HEK293 (cell line): ENCODE results near the gene AXIN1.

Experiments used
- HOXA7 ChIP-seq: sonication (generic); formaldehyde crosslinking; IDR thresholded peaks from 2 replicates; pipeline ENCODE4 v1.8.1; 2022; ENCODE audit warnings: missing genetic modification reagents, borderline replicate concordance
- HOXC10 ChIP-seq: sonication (generic); formaldehyde crosslinking; IDR thresholded peaks from 2 replicates; pipeline ENCODE4 v1.8.1; 2023; ENCODE audit warnings: mild to moderate bottlenecking, missing genetic modification reagents
- KLF1 ChIP-seq: fragments of 450-650 bp; formaldehyde crosslinking; IDR thresholded peaks from 2 replicates; pipeline ENCODE4 v1.5.1; 2016; ENCODE audit warnings: missing biosample characterization, missing genetic modification characterization
- KLF7 ChIP-seq: fragments of 450-650 bp; formaldehyde crosslinking; IDR thresholded peaks from 2 replicates; pipeline ENCODE4 v1.5.1; 2016; ENCODE audit warnings: missing biosample characterization, missing genetic modification characterization, borderline replicate concordance
- KLF8 ChIP-seq: fragments of 450-650 bp; formaldehyde crosslinking; IDR thresholded peaks from 2 replicates; pipeline ENCODE4 v1.5.1; 2016; ENCODE audit warnings: missing biosample characterization, missing genetic modification characterization
- RBAK ChIP-seq: fragments of 450-650 bp; formaldehyde crosslinking; IDR thresholded peaks from 2 replicates; pipeline ENCODE4 v1.5.1; 2016; ENCODE audit warnings: missing biosample characterization, missing genetic modification characterization
- SP7 ChIP-seq: fragments of 450-650 bp; formaldehyde crosslinking; IDR thresholded peaks from 2 replicates; pipeline ENCODE4 v1.5.1; 2016; ENCODE audit warnings: missing biosample characterization, missing genetic modification characterization
- ZBTB17 ChIP-seq: fragments of 450-650 bp; formaldehyde crosslinking; IDR thresholded peaks from 2 replicates; pipeline ENCODE4 v1.5.1; 2016; ENCODE audit warnings: missing biosample characterization, missing genetic modification characterization
- ZBTB21 ChIP-seq: fragments of 450-650 bp; formaldehyde crosslinking; IDR thresholded peaks from 2 replicates; pipeline ENCODE4 v1.5.1; 2017; ENCODE audit warnings: missing biosample characterization, missing genetic modification characterization
- ZFP69B ChIP-seq: fragments of 450-650 bp; formaldehyde crosslinking; IDR thresholded peaks from 2 replicates; pipeline ENCODE4 v1.5.1; 2016; ENCODE audit warnings: missing biosample characterization, missing genetic modification characterization
- ZNF155 ChIP-seq: fragments of 450-650 bp; formaldehyde crosslinking; IDR thresholded peaks from 2 replicates; pipeline ENCODE4 v1.5.1; 2016; ENCODE audit warnings: missing biosample characterization, missing genetic modification characterization
- ZNF184 ChIP-seq: fragments of 450-650 bp; IDR thresholded peaks from 2 replicates; pipeline ENCODE4 v1.5.1; 2018; ENCODE audit warnings: missing biosample characterization, mild to moderate bottlenecking, missing genetic modification characterization
- ZNF23 ChIP-seq: fragments of 450-650 bp; formaldehyde crosslinking; IDR thresholded peaks from 2 replicates; pipeline ENCODE4 v1.5.1; 2016; ENCODE audit warnings: missing biosample characterization, missing genetic modification characterization, borderline replicate concordance
- ZNF239 ChIP-seq: fragments of 450-650 bp; formaldehyde crosslinking; IDR thresholded peaks from 2 replicates; pipeline ENCODE4 v1.5.1; 2016; ENCODE audit warnings: missing biosample characterization, missing genetic modification characterization
- ZNF24 ChIP-seq: fragments of 450-650 bp; formaldehyde crosslinking; IDR thresholded peaks from 2 replicates; pipeline ENCODE4 v1.5.1; 2016; ENCODE audit warnings: missing biosample characterization, missing genetic modification characterization
- ZNF248 ChIP-seq: fragments of 450-650 bp; formaldehyde crosslinking; IDR thresholded peaks from 2 replicates; pipeline ENCODE4 v1.5.1; 2017; ENCODE audit warnings: missing biosample characterization, missing genetic modification characterization
- ZNF341 ChIP-seq: fragments of 450-650 bp; formaldehyde crosslinking; IDR thresholded peaks from 2 replicates; pipeline ENCODE4; 2016; ENCODE audit warnings: low read depth, missing biosample characterization, missing genetic modification characterization
- ZNF350 ChIP-seq: fragments of 450-650 bp; formaldehyde crosslinking; IDR thresholded peaks from 2 replicates; pipeline ENCODE4 v1.5.0; 2017; ENCODE audit warnings: missing biosample characterization, mild to moderate bottlenecking, missing genetic modification characterization
- ZNF521 ChIP-seq: fragments of 450-650 bp; formaldehyde crosslinking; IDR thresholded peaks from 2 replicates; pipeline ENCODE4 v1.5.1; 2017; ENCODE audit warnings: missing biosample characterization, mild to moderate bottlenecking, missing genetic modification characterization
- ZNF571 ChIP-seq: fragments of 450-650 bp; formaldehyde crosslinking; IDR thresholded peaks from 2 replicates; pipeline ENCODE4 v1.5.0; 2017; ENCODE audit warnings: missing biosample characterization, missing genetic modification characterization
- ZNF654 ChIP-seq: fragments of 450-650 bp; formaldehyde crosslinking; IDR thresholded peaks from 2 replicates; pipeline ENCODE4 v1.5.1; 2016; ENCODE audit warnings: low read depth, missing biosample characterization, missing genetic modification characterization
- ZNF660 ChIP-seq: fragments of 450-650 bp; IDR thresholded peaks from 2 replicates; pipeline ENCODE4 v1.5.1; 2018; ENCODE audit warnings: missing biosample characterization, mild to moderate bottlenecking, missing genetic modification characterization
- ZNF768 ChIP-seq: fragments of 450-650 bp; formaldehyde crosslinking; IDR thresholded peaks from 2 replicates; pipeline ENCODE4 v1.5.1; 2018; ENCODE audit warnings: missing biosample characterization, mild to moderate bottlenecking, missing genetic modification characterization
- ZXDB ChIP-seq: fragments of 450-650 bp; formaldehyde crosslinking; IDR thresholded peaks from 2 replicates; pipeline ENCODE4 v1.5.1; 2016; ENCODE audit warnings: missing biosample characterization, missing genetic modification characterization
- TF ChIP-seq, protein P1 (sequence below): fragments of 450-650 bp; formaldehyde crosslinking; IDR thresholded peaks from 2 replicates; pipeline ENCODE4 v1.5.1; 2016; ENCODE audit warnings: missing biosample characterization, missing genetic modification characterization
- TF ChIP-seq, protein P2 (sequence below): fragments of 450-650 bp; formaldehyde crosslinking; IDR thresholded peaks from 2 replicates; pipeline ENCODE4 v1.5.1; 2016; ENCODE audit warnings: missing biosample characterization, missing genetic modification characterization
- TF ChIP-seq, protein P3 (sequence below): fragments of 450-650 bp; formaldehyde crosslinking; IDR thresholded peaks from 2 replicates; pipeline ENCODE4 v1.5.1; 2016; ENCODE audit warnings: missing biosample characterization, missing genetic modification characterization
- TF ChIP-seq, protein P4 (sequence below): fragments of 450-650 bp; formaldehyde crosslinking; IDR thresholded peaks from 2 replicates; pipeline ENCODE4 v1.5.1; 2016; ENCODE audit warnings: missing biosample characterization, missing genetic modification characterization
- TF ChIP-seq, protein P5 (sequence below): fragments of 450-650 bp; formaldehyde crosslinking; IDR thresholded peaks from 2 replicates; pipeline ENCODE4 v1.5.1; 2016; ENCODE audit warnings: missing biosample characterization, missing genetic modification characterization
- TF ChIP-seq, protein P6 (sequence below): fragments of 450-650 bp; formaldehyde crosslinking; IDR thresholded peaks from 2 replicates; pipeline ENCODE4 v1.5.0; 2017; ENCODE audit warnings: missing biosample characterization, missing genetic modification characterization, borderline replicate concordance

Gene AXIN1

DNA sequence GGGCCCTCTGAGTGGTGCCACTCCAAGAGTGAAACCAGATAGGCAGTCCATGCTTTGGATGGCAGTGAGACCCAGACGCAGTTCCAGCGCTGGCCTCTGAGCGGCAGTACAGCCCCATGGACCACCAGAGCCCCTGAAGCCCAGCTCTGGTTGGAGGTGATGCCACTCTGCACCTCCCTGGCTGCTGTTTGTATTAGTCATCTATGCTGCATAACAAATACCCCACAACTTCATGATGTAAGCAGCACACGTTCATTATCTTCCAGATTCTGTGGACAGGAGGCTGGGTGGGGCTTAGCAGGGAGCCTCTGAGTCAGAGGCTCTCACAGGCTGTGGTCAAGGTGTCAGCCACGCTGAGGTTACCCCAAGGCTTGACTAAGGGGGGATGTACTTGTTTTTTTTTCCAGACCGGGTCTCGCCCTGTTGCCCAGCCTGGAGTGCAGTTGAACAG, 39.4 kb upstream of the AXIN1 start (continued):
- TF ChIP-seq, protein P1, sequence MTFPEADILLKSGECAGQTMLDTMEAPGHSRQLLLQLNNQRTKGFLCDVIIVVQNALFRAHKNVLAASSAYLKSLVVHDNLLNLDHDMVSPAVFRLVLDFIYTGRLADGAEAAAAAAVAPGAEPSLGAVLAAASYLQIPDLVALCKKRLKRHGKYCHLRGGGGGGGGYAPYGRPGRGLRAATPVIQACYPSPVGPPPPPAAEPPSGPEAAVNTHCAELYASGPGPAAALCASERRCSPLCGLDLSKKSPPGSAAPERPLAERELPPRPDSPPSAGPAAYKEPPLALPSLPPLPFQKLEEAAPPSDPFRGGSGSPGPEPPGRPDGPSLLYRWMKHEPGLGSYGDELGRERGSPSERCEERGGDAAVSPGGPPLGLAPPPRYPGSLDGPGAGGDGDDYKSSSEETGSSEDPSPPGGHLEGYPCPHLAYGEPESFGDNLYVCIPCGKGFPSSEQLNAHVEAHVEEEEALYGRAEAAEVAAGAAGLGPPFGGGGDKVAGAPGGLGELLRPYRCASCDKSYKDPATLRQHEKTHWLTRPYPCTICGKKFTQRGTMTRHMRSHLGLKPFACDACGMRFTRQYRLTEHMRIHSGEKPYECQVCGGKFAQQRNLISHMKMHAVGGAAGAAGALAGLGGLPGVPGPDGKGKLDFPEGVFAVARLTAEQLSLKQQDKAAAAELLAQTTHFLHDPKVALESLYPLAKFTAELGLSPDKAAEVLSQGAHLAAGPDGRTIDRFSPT (tag by site-specific recombination): 0 out of 2 replicates have a peak, but pooled peaks have one; percentile 34
- 0 out of 2 replicates have a peak, but pooled peaks have one; percentile 14 for TF ChIP-seq ZBTB21 (tag by site-specific recombination)
- peak; percentile 100 for TF ChIP-seq RBAK (tag by site-specific recombination)
- peak; percentile 64 for TF ChIP-seq ZNF768
- no peak for TF ChIP-seq KLF7
- TF ChIP-seq, protein P2, sequence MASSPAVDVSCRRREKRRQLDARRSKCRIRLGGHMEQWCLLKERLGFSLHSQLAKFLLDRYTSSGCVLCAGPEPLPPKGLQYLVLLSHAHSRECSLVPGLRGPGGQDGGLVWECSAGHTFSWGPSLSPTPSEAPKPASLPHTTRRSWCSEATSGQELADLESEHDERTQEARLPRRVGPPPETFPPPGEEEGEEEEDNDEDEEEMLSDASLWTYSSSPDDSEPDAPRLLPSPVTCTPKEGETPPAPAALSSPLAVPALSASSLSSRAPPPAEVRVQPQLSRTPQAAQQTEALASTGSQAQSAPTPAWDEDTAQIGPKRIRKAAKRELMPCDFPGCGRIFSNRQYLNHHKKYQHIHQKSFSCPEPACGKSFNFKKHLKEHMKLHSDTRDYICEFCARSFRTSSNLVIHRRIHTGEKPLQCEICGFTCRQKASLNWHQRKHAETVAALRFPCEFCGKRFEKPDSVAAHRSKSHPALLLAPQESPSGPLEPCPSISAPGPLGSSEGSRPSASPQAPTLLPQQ (tag by site-specific recombination): peak; percentile 47; the same call in 1 of the 2 replicates
- TF ChIP-seq ZFP69B (tag by site-specific recombination): no peak
- TF ChIP-seq KLF8: peak; percentile 36; the same call in 1 of the 2 replicates
- no peak for TF ChIP-seq ZNF521 (tag by site-specific recombination)
- peak; percentile 73 for TF ChIP-seq ZNF24 (tag by site-specific recombination)
- no peak for TF ChIP-seq HOXC10 (CRISPR knock-in tag)
- TF ChIP-seq ZNF571 (tag by site-specific recombination): no peak
- no peak for TF ChIP-seq ZNF155 (tag by site-specific recombination)
- no peak for TF ChIP-seq HOXA7 (CRISPR knock-in tag)
- no peak for TF ChIP-seq ZNF23
- peak; percentile 66; the same call in 1 of the 2 replicates for TF ChIP-seq ZNF184 (tag by site-specific recombination)
- TF ChIP-seq ZNF660 (tag by site-specific recombination): peak; percentile 94
- TF ChIP-seq KLF1 (tag by site-specific recombination): peak; percentile 15; the same call in 1 of the 2 replicates
- TF ChIP-seq, protein P3, sequence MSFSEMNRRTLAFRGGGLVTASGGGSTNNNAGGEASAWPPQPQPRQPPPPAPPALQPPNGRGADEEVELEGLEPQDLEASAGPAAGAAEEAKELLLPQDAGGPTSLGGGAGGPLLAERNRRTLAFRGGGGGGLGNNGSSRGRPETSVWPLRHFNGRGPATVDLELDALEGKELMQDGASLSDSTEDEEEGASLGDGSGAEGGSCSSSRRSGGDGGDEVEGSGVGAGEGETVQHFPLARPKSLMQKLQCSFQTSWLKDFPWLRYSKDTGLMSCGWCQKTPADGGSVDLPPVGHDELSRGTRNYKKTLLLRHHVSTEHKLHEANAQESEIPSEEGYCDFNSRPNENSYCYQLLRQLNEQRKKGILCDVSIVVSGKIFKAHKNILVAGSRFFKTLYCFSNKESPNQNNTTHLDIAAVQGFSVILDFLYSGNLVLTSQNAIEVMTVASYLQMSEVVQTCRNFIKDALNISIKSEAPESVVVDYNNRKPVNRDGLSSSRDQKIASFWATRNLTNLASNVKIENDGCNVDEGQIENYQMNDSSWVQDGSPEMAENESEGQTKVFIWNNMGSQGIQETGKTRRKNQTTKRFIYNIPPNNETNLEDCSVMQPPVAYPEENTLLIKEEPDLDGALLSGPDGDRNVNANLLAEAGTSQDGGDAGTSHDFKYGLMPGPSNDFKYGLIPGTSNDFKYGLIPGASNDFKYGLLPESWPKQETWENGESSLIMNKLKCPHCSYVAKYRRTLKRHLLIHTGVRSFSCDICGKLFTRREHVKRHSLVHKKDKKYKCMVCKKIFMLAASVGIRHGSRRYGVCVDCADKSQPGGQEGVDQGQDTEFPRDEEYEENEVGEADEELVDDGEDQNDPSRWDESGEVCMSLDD (tag by site-specific recombination): no peak
- peak; percentile 79 for TF ChIP-seq ZBTB17 (tag by site-specific recombination)
- TF ChIP-seq ZNF654 (tag by site-specific recombination): peak; percentile 79
- TF ChIP-seq, protein P4, sequence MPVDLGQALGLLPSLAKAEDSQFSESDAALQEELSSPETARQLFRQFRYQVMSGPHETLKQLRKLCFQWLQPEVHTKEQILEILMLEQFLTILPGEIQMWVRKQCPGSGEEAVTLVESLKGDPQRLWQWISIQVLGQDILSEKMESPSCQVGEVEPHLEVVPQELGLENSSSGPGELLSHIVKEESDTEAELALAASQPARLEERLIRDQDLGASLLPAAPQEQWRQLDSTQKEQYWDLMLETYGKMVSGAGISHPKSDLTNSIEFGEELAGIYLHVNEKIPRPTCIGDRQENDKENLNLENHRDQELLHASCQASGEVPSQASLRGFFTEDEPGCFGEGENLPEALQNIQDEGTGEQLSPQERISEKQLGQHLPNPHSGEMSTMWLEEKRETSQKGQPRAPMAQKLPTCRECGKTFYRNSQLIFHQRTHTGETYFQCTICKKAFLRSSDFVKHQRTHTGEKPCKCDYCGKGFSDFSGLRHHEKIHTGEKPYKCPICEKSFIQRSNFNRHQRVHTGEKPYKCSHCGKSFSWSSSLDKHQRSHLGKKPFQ: no peak
- TF ChIP-seq SP7 (tag by site-specific recombination): peak; percentile 52; the same call in 1 of the 2 replicates
- TF ChIP-seq, protein P5, sequence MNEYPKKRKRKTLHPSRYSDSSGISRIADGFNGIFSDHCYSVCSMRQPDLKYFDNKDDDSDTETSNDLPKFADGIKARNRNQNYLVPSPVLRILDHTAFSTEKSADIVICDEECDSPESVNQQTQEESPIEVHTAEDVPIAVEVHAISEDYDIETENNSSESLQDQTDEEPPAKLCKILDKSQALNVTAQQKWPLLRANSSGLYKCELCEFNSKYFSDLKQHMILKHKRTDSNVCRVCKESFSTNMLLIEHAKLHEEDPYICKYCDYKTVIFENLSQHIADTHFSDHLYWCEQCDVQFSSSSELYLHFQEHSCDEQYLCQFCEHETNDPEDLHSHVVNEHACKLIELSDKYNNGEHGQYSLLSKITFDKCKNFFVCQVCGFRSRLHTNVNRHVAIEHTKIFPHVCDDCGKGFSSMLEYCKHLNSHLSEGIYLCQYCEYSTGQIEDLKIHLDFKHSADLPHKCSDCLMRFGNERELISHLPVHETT (tag by site-specific recombination): peak; percentile 60; the same call in 1 of the 2 replicates
- TF ChIP-seq ZNF350 (tag by site-specific recombination): no peak
- TF ChIP-seq, protein P6, sequence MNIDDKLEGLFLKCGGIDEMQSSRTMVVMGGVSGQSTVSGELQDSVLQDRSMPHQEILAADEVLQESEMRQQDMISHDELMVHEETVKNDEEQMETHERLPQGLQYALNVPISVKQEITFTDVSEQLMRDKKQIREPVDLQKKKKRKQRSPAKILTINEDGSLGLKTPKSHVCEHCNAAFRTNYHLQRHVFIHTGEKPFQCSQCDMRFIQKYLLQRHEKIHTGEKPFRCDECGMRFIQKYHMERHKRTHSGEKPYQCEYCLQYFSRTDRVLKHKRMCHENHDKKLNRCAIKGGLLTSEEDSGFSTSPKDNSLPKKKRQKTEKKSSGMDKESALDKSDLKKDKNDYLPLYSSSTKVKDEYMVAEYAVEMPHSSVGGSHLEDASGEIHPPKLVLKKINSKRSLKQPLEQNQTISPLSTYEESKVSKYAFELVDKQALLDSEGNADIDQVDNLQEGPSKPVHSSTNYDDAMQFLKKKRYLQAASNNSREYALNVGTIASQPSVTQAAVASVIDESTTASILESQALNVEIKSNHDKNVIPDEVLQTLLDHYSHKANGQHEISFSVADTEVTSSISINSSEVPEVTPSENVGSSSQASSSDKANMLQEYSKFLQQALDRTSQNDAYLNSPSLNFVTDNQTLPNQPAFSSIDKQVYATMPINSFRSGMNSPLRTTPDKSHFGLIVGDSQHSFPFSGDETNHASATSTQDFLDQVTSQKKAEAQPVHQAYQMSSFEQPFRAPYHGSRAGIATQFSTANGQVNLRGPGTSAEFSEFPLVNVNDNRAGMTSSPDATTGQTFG (tag by site-specific recombination): no peak
- no peak for TF ChIP-seq ZNF248 (tag by site-specific recombination)
- no peak for TF ChIP-seq ZNF239
- TF ChIP-seq ZNF341 (tag by site-specific recombination): peak; percentile 65
- TF ChIP-seq ZXDB (tag by site-specific recombination): peak; percentile 58
